ENCODE data around the gene ZNF23. TPM values are rescaled to one million over a fixed set of nuclear protein-coding genes. Genes with fewer than 3 reads are reported as not detected.
"Not testable (repeated sequence)": the region's sequence is repeated elsewhere in the genome, so short reads cannot be mapped to it uniquely, and the experiment has no call there.

The ZNF23 gene
- 10 to 100 TPM in 2 of 4 donors, 1 to 10 TPM in 2; 5.5 to 14.4 (median 11.0) TPM for total RNA-seq

GRCh38 chr16:71461686-71462648, at the start of gene ZNF23:
ZNF23 (minus strand) TSS chr16:71462247; CDS start chr16:71456796, 5,451 bp downstream.
- Histone ChIP-seq H3K27me3 (no peaks in the 10 kb centered on the region), H3K27ac (peak within 1 kb of the TSS; percentile 66 to 92 (median 88)), H3K4me1 (peaks cover 0 to 29% (median 7%) of the 10 kb centered on the region in 4 donors), H3K9me3 (peaks cover 0 to 6% (median 0%) of the 10 kb centered on the region in 4 donors), H3K4me3 (peak within 1 kb of the TSS; percentile 75 to 93 (median 91)), H3K36me3 (peaks cover 0 to 15% (median 0%) of the 10 kb centered on the region in 3 donors)
- TF ChIP-seq EP300 (IDR thresholded peaks at IDR 0.05), result peak; percentile 82 to 96
- peak; percentile 40 to 72 for TF ChIP-seq POLR2A (IDR thresholded peaks at IDR 0.05)
- TF ChIP-seq, protein P1, sequence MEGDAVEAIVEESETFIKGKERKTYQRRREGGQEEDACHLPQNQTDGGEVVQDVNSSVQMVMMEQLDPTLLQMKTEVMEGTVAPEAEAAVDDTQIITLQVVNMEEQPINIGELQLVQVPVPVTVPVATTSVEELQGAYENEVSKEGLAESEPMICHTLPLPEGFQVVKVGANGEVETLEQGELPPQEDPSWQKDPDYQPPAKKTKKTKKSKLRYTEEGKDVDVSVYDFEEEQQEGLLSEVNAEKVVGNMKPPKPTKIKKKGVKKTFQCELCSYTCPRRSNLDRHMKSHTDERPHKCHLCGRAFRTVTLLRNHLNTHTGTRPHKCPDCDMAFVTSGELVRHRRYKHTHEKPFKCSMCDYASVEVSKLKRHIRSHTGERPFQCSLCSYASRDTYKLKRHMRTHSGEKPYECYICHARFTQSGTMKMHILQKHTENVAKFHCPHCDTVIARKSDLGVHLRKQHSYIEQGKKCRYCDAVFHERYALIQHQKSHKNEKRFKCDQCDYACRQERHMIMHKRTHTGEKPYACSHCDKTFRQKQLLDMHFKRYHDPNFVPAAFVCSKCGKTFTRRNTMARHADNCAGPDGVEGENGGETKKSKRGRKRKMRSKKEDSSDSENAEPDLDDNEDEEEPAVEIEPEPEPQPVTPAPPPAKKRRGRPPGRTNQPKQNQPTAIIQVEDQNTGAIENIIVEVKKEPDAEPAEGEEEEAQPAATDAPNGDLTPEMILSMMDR (IDR thresholded peaks at IDR 0.05), result peak in 2 of 5 experiments; percentile 10 to 50
- peak; percentile 70 to 72 for DNase-seq (ENCODE audit: low spot score in 2 of 2)
- WGBS, 2 donors, result 1% methylated on average over 20 to 42 of the region's 52 CpGs

- TF ChIP-seq EP300 (IDR thresholded peaks at IDR 0.05) (no peak), POLR2A (IDR thresholded peaks at IDR 0.05) (no peak)
- TF ChIP-seq, protein P1 (IDR thresholded peaks at IDR 0.05), result no peak
- no peak overlapping the region for H3K4me3 ChIP-seq
- no peaks in the 10 kb centered on the region for H3K36me3 ChIP-seq
- peaks cover 0 to 10% (median 0%) of the 10 kb centered on the region in 4 donors for H3K9me3 ChIP-seq
- no peak for DNase-seq (ENCODE audit: low spot score in 2 of 2)
- 67 to 68% methylated on average over 1 of the region's 1 CpG for WGBS, 2 donors
- no peaks in the 10 kb centered on the region for H3K4me1 ChIP-seq
- H3K27me3 ChIP-seq, result no peaks in the 10 kb centered on the region
- no peak overlapping the region for H3K27ac ChIP-seq
These were observed 45.0 kb upstream of the ZNF23 start for GRCh38 chr16:71507061-71507460.

GRCh38 chr16:71504901-71505300, 42.9 kb upstream of the ZNF23 start:
- TF ChIP-seq EP300 (IDR thresholded peaks at IDR 0.05) (no peak), POLR2A (IDR thresholded peaks at IDR 0.05) (no peak)
- TF ChIP-seq, protein P1 (IDR thresholded peaks at IDR 0.05), result no peak
- H3K4me1 ChIP-seq, result no peaks in the 10 kb centered on the region
- no peaks in the 10 kb centered on the region for H3K9me3 ChIP-seq
- H3K27ac ChIP-seq, result no peak overlapping the region
- 84 to 85% methylated on average over 5 of the region's 5 CpGs for WGBS, 2 donors
- H3K27me3 ChIP-seq, result no peaks in the 10 kb centered on the region
- no peak overlapping the region for H3K4me3 ChIP-seq
- no peak for DNase-seq (ENCODE audit: low spot score in 2 of 2)
- H3K36me3 ChIP-seq, result no peaks in the 10 kb centered on the region

GRCh38 chr16:71504051-71504450, 42.0 kb upstream of the ZNF23 start:
- not testable (repeated sequence) for H3K27ac ChIP-seq; H3K27me3 ChIP-seq; H3K36me3 ChIP-seq; DNase-seq (ENCODE audit: low spot score in 2 of 2); H3K9me3 ChIP-seq; H3K4me3 ChIP-seq; H3K4me1 ChIP-seq
- 73 to 80% methylated on average over 7 of the region's 7 CpGs for WGBS, 2 donors

DNA sequence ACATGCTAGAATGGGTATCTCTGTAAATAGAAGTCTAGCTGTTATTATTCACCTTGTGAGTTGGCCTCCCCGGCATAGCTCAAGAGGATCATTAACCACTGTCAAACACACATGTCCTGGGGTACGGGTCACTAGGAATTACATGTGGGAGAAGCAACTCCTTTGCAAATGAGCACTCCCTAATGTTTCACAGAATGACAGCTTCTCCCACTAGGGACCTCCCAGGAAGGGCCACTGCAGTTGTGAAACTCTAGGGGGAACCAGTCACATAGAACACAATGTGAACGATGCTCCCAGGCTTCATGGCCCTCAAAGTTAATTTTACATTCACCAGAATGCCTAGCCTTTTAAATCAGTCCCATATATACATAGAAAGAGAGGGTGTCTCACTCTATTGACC, 39.5 kb upstream of the ZNF23 start:
- Histone ChIP-seq H3K36me3 (no peaks in the 10 kb centered on the region), H3K4me3 (no peak overlapping the region), H3K27ac (no peak overlapping the region), H3K27me3 (no peaks in the 10 kb centered on the region), H3K4me1 (no peaks in the 10 kb centered on the region), H3K9me3 (no peaks in the 10 kb centered on the region)
- TF ChIP-seq, protein P1 (IDR thresholded peaks at IDR 0.05), result no peak
- no peak for TF ChIP-seq EP300 (IDR thresholded peaks at IDR 0.05)
- no peak for TF ChIP-seq POLR2A (IDR thresholded peaks at IDR 0.05)
- WGBS, 2 donors, result 61% methylated on average over 3 of the region's 3 CpGs
- no peak for DNase-seq (ENCODE audit: low spot score in 2 of 2)
